Right lobe of liver (tissue), 6 donors: ENCODE measurements around the gene THADA. TPM values are rescaled to one million over a fixed set of nuclear protein-coding genes. Genes with fewer than 3 reads are reported as not detected.
A peak's percentile ranks its signal among the peaks of the same experiment; 100 is the strongest.

Source experiments
- ATAC-seq, 4 donors: fragments of 200-7000 bp; cut with Tn5 transposase; one replicate each; pipeline ENCODE4 v1.9.1; 2020; ENCODE audit warnings: mild to moderate bottlenecking in 4 of 4, moderate library complexity in 4 of 4
- DNase-seq, 3 donors: peaks; one replicate each; pipeline ENCODE4 v3.0.0-alpha.2; 2020
- H3K27ac ChIP-seq, 3 donors: fragments of 200-600 bp; one replicate each; pipeline ENCODE4 v1.8.0; 2022
- H3K27me3 ChIP-seq, 2 donors: fragments of 200-600 bp; one replicate each; pipeline ENCODE4 v1.8.0; 2022
- H3K36me3 ChIP-seq, 4 donors: fragments of 200-600 bp; sonication (generic) in 1 of 4; one replicate each; pipeline versions ENCODE4 v1.5.1 to v1.8.0; 2017 to 2022; ENCODE audit warnings: control low read depth in 1 of 4
- H3K4me1 ChIP-seq, 4 donors: fragments of 200-600 bp; sonication (generic) in 1 of 4; one replicate each; pipeline versions ENCODE4 v1.5.1 to v1.8.0; 2017 to 2022; ENCODE audit warnings: control low read depth in 1 of 4
- H3K4me3 ChIP-seq, 3 donors: fragments of 200-600 bp; one replicate each; pipeline ENCODE4 v1.8.0; 2022
- H3K9me3 ChIP-seq, 4 donors: fragments of 200-600 bp; sonication (generic) in 1 of 4; one replicate each; pipeline versions ENCODE4 v1.5.1 to v1.8.0; 2017 to 2022; ENCODE audit warnings: control low read depth in 1 of 4
- CTCF ChIP-seq, 4 donors: fragments of 200-600 bp in 3 of 4; fragments of 450-650 bp in 1 of 4; IDR thresholded peaks; one replicate each; pipeline versions ENCODE4 v1.5.1 to v1.8.0; 2016 to 2022; ENCODE audit warnings: antibody characterized with exemption in 4 of 4, mild to moderate bottlenecking in 2 of 4
- POLR2A ChIP-seq: fragments of 450-650 bp; IDR thresholded peaks from one replicate; pipeline ENCODE4 v1.6.1; 2017; ENCODE audit warnings: antibody characterized with exemption, mild to moderate bottlenecking
- WGBS: methylation state at CpG from one replicate; pipeline ENCODE4 v1.1.6; 2018; ENCODE audit warnings: low coverage, low lambda C conversion rate; ENCODE audit not compliant: insufficient coverage; ENCODE audit errors: missing lambda C conversion rate; 5-methylcytosine and 5-hydroxymethylcytosine counted together
- intact Hi-C, 2 donors: fragments of 100-400 bp; cut with DNase I; formaldehyde crosslinking; loops; one replicate each; pipeline versions ENCODE4 v1.11.2 to v1.14.1; 2022
- total RNA-seq, 6 experiments: library from RNA; depleted of rRNA in 2 of 6; stranded (reverse); fragments of >200 nt in 2 of 6; fragmentation: NEBNext Ultra II Directional in 3 of 6; extraction: Animal tissue kit (Norgen Biotek cat#: 25700) in 3 of 6; gene quantifications; one replicate each; pipeline versions ENCODE4 v1.1.0 to v1.2.4, GENCODE V29; 2016 to 2023
- donor health status: DM: no; HTN: yes; CAD: no.
- donor health status: DM: no; HTN: no; CAD: no.
- donor health status: DM: no; HTN: no; CAD: no.
- donor health status: DM: no; HTN: yes; CAD: no.
- donor health status: DM: no; HTN: yes; CAD: no.

The THADA gene
- total RNA-seq, 6 experiments from 2014 or later: 12.2 to 21.6 (median 14.0) TPM

GRCh38 chr2:43333656-43334144 lies 262.1 kb downstream of the THADA start:
- no peaks in the 10 kb centered on the region for H3K27me3 ChIP-seq
- peak; percentile 34 to 50 (median 42) for ATAC-seq
- H3K4me1 ChIP-seq: peaks cover 0 to 11% (median 2%) of the 10 kb centered on the region in 4 donors
- 36% methylated on average over 2 of the region's 2 CpGs for WGBS
- no peaks in the 10 kb centered on the region for H3K9me3 ChIP-seq
- H3K27ac ChIP-seq: peak overlapping the region in 1 of 3 donors; percentile 7
- intact Hi-C loops: no loop called here
- TF ChIP-seq CTCF (IDR thresholded peaks at IDR 0.05): no peak
- no peak for TF ChIP-seq POLR2A
- H3K36me3 ChIP-seq: no peaks in the 10 kb centered on the region
- no peak overlapping the region for H3K4me3 ChIP-seq
- no peak for DNase-seq

DNA sequence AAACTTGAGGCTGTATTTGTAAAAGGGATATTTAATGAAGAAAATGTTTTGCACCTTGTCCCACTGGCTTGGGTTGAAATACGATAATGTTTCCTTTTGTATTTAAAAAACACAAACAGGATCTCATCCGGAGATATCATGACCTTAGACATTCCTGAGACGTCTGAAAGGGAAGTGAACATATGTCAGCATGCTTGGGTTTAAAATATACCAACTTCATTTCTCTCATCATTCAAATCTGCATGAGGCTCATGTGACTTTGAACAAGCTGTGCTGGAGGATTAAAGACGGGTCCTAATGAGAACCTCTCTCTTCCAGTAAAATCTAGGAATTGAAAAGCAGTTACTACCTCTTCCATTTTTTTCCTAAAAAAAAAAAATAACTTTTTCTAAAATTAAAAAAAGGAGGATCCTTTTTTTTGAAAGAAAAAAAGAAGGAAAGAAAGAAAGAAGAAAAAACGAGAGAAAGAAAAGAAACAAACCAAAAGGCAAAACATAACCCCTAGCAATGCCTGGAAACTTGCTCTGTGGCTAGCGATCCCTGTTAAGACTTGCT lies 262.7 kb downstream of the THADA start:
- Histone ChIP-seq H3K4me1 (peaks cover 0 to 11% (median 2%) of the 10 kb centered on the region in 4 donors), H3K36me3 (no peaks in the 10 kb centered on the region), H3K4me3 (no peak overlapping the region), H3K27ac (peak overlapping the region in 2 of 3 donors; percentile 5 to 7), H3K27me3 (no peaks in the 10 kb centered on the region), H3K9me3 (no peaks in the 10 kb centered on the region)
- TF ChIP-seq POLR2A (no peak), CTCF (IDR thresholded peaks at IDR 0.05) (no peak)
- intact Hi-C loops: no loop called here
- DNase-seq (no peak), ATAC-seq (peak; percentile 34 to 53 (median 44))
- 50% methylated on average over 6 of the region's 6 CpGs for WGBS

DNA sequence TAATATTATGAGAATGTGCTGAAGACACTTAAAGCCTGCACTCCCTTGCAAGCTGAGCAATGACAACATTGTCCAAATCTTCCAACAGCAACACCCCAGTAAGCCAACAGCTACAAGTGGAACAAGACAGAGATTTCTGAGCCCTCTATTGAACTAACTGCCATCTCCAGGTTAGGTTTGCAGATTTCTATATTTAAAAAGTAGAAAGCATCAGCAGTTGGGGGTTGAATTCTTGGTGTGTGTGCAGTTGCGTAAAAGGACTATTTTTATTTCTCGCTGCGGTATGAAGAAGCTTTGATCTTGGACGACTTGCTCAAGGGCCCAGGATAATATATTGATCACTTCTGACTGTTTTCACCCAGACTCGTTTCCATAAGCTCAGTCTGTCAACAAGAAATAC lies 263.2 kb downstream of the THADA start:
- DNase-seq (no peak), ATAC-seq (peak in 1 of 4 donors; percentile 6)
- peak overlapping the region in 1 of 3 donors; percentile 5 for H3K27ac ChIP-seq
- no peak overlapping the region for H3K4me3 ChIP-seq
- H3K4me1 ChIP-seq: peaks cover 0 to 11% (median 2%) of the 10 kb centered on the region in 4 donors
- WGBS: 20% methylated on average over 5 of the region's 5 CpGs
- no peaks in the 10 kb centered on the region for H3K27me3 ChIP-seq
- TF ChIP-seq CTCF (IDR thresholded peaks at IDR 0.05): no peak
- no peak for TF ChIP-seq POLR2A
- no peaks in the 10 kb centered on the region for H3K36me3 ChIP-seq
- H3K9me3 ChIP-seq: no peaks in the 10 kb centered on the region
- intact Hi-C loops: no loop called here

DNA sequence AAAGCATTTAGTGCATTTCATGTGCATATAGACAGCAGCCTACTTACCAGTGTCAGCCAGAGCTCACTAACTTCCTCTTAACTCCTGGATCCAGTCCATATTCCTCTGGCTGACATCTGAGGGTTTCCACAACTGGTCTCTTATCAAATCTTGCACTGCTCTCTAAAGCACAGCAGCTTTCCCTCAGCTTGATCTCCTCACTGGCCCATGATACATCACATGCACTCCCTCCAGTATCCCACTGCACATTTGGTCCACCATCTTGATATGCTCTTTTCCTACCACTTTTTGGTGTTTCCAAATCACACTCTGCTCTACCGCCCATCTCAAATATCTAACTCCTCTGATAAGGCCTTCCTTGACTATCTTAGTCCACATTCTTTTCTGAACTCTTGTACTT lies 264.4 kb downstream of the THADA start:
- Histone ChIP-seq H3K27me3 (no peaks in the 10 kb centered on the region), H3K27ac (no peak overlapping the region), H3K4me3 (no peak overlapping the region), H3K9me3 (no peaks in the 10 kb centered on the region), H3K4me1 (peaks cover 0 to 11% (median 2%) of the 10 kb centered on the region in 4 donors), H3K36me3 (no peaks in the 10 kb centered on the region)
- ATAC-seq (peak; percentile 67 to 87 (median 80)), DNase-seq (no peak)
- no peak for TF ChIP-seq POLR2A
- TF ChIP-seq CTCF (IDR thresholded peaks at IDR 0.05): no peak
- WGBS: 58% methylated on average over 1 of the region's 1 CpG
- intact Hi-C loops: no loop called here
